H9 (cell line): ENCODE data around the gene SMLR1. TPM values are rescaled to one million over a fixed set of nuclear protein-coding genes. Genes with fewer than 3 reads are reported as not detected.

Experiments
- DNase-seq: peaks from one replicate; pipeline ENCODE4 v3.0.0-alpha.2; 2017
- H2AFZ ChIP-seq: one replicate; pipeline ENCODE4 v1.6.1; 2013; ENCODE audit warnings: mild to moderate bottlenecking, low read length, control low read depth, moderate library complexity
- H2AK5ac ChIP-seq: 2 replicates; pipeline ENCODE4 v1.6.1; 2013; ENCODE audit warnings: low read length, control low read depth, mixed read lengths; ENCODE audit not compliant: insufficient read length
- H2BK120ac ChIP-seq: one replicate; pipeline ENCODE4 v1.6.1; 2013; ENCODE audit warnings: low read depth, mild to moderate bottlenecking, low read length, control low read depth, inconsistent platforms; ENCODE audit not compliant: poor library complexity, severe bottlenecking
- H2BK12ac ChIP-seq: 2 replicates; pipeline ENCODE4 v1.6.1; 2013; ENCODE audit warnings: low read length, control low read depth, mixed read lengths, low read depth; ENCODE audit not compliant: insufficient read length
- H2BK15ac ChIP-seq: 2 replicates; pipeline ENCODE4 v1.6.1; 2013; ENCODE audit warnings: low read depth, low read length, control low read depth
- H2BK20ac ChIP-seq: one replicate; pipeline ENCODE4 v1.6.1; 2013; ENCODE audit warnings: low read depth, mild to moderate bottlenecking, low read length, control low read depth, inconsistent platforms; ENCODE audit not compliant: poor library complexity, severe bottlenecking
- H2BK5ac ChIP-seq: 2 replicates; pipeline ENCODE4 v1.6.1; 2013; ENCODE audit warnings: low read length, control low read depth, mixed read lengths; ENCODE audit not compliant: insufficient read length
- H3K14ac ChIP-seq: 2 replicates; pipeline ENCODE4 v1.6.1; 2013; ENCODE audit warnings: low read length, control low read depth; ENCODE audit not compliant: insufficient read depth
- H3K18ac ChIP-seq: 2 replicates; pipeline ENCODE4 v1.6.1; 2013; ENCODE audit warnings: low read depth, mild to moderate bottlenecking, mixed read lengths, low read length, control low read depth; ENCODE audit not compliant: insufficient read length
- H3K23ac ChIP-seq: 2 replicates; pipeline ENCODE4 v1.6.1; 2013; ENCODE audit warnings: low read length, control low read depth, mixed read lengths, low read depth; ENCODE audit not compliant: insufficient read length
- H3K23me2 ChIP-seq: 2 replicates; pipeline ENCODE4 v1.6.1; 2013; ENCODE audit warnings: low read depth, mild to moderate bottlenecking, mixed read lengths, low read length, control low read depth; ENCODE audit not compliant: insufficient read length, poor library complexity, severe bottlenecking
- H3K27ac ChIP-seq: 2 replicates; pipeline ENCODE4 v1.5.1; 2013; ENCODE audit warnings: low read length, control low read depth, mixed read lengths, low read depth; ENCODE audit not compliant: insufficient read length
- H3K27me3 ChIP-seq: 2 replicates; pipeline ENCODE4 v1.6.1; 2013; ENCODE audit warnings: low read length, control low read depth, inconsistent platforms; ENCODE audit not compliant: insufficient read depth
- H3K4ac ChIP-seq: 2 replicates; pipeline ENCODE4 v1.6.1; 2013; ENCODE audit warnings: low read depth, mild to moderate bottlenecking, control low read depth, inconsistent platforms, low read length, moderate library complexity
- H3K4me1 ChIP-seq: 2 replicates; pipeline ENCODE4 v1.6.1; 2013; ENCODE audit warnings: low read length, control low read depth, inconsistent platforms; ENCODE audit not compliant: insufficient read depth
- H3K4me2 ChIP-seq: 2 replicates; pipeline ENCODE4 v1.6.1; 2013; ENCODE audit warnings: low read length, control low read depth, mixed read lengths; ENCODE audit not compliant: insufficient read length, insufficient read depth
- H3K56ac ChIP-seq: 2 replicates; pipeline ENCODE4 v1.6.1; 2013; ENCODE audit warnings: low read depth, mild to moderate bottlenecking, mixed read lengths, low read length, control low read depth; ENCODE audit not compliant: insufficient read length
- H3K79me1 ChIP-seq: 2 replicates; pipeline ENCODE4 v1.6.1; 2013; ENCODE audit warnings: low read depth, mild to moderate bottlenecking, moderate library complexity, low read length, control low read depth, inconsistent platforms; ENCODE audit not compliant: insufficient read depth, poor library complexity, severe bottlenecking
- H3K79me2 ChIP-seq: 2 replicates; pipeline ENCODE4 v1.6.1; 2013; ENCODE audit warnings: low read length, control low read depth, inconsistent platforms; ENCODE audit not compliant: insufficient read depth
- H3K9ac ChIP-seq: 2 replicates; pipeline ENCODE4 v1.6.1; 2013; ENCODE audit warnings: low read length, control low read depth, mixed read lengths; ENCODE audit not compliant: insufficient read length; ENCODE audit errors: extremely low read depth
- H3K9me3 ChIP-seq: one replicate; pipeline ENCODE4 v1.6.1; 2013; ENCODE audit warnings: low read depth, low read length, inconsistent platforms; ENCODE audit not compliant: control insufficient read depth
- H3T11ph ChIP-seq: one replicate; pipeline ENCODE4 v1.6.1; 2013; ENCODE audit warnings: mild to moderate bottlenecking, low read length, control low read depth, inconsistent platforms
- H4K20me1 ChIP-seq: one replicate; pipeline ENCODE4 v1.6.1; 2013; ENCODE audit not compliant: control insufficient read depth, insufficient read length, insufficient read depth
- H4K5ac ChIP-seq: 2 replicates; pipeline ENCODE4 v1.6.1; 2013; ENCODE audit warnings: low read depth, mild to moderate bottlenecking, mixed read lengths, low read length, control low read depth; ENCODE audit not compliant: insufficient read length
- H4K8ac ChIP-seq: replicated peaks from 2 replicates; pipeline ENCODE4 v1.6.1; 2013; ENCODE audit warnings: low read length, control low read depth, mixed read lengths, low read depth; ENCODE audit not compliant: insufficient read length
- H4K91ac ChIP-seq: 2 replicates; pipeline ENCODE4 v1.6.1; 2013; ENCODE audit warnings: low read depth, mild to moderate bottlenecking, moderate library complexity, mixed read lengths, low read length, control low read depth; ENCODE audit not compliant: insufficient read length
- H3K27ac Mint-ChIP-seq, 3 experiments: 2 replicates in 2 of 3; 3 replicates in 1 of 3; pipeline ENCODE4 v1.8.0; 2020 to 2021; ENCODE audit warnings: mixed read lengths in 3 of 3, mild to moderate bottlenecking in 1 of 3, moderate library complexity in 1 of 3
- H3K27me3 Mint-ChIP-seq: 2 replicates; pipeline ENCODE4 v1.8.0; 2021; ENCODE audit warnings: low read depth, mild to moderate bottlenecking, moderate library complexity, mixed read lengths
- H3K36me3 Mint-ChIP-seq, 3 experiments: 2 replicates in 2 of 3; 3 replicates in 1 of 3; pipeline ENCODE4 v1.8.0; 2020 to 2021; ENCODE audit warnings: low read depth in 3 of 3, mixed read lengths in 3 of 3; ENCODE audit not compliant: insufficient read depth in 1 of 3
- H3K4me1 Mint-ChIP-seq, 2 experiments: 2 replicates each; pipeline ENCODE4 v1.8.0; 2020; ENCODE audit warnings: mixed read lengths in 2 of 2
- H3K4me3 Mint-ChIP-seq, 2 experiments: 2 replicates in 1 of 2; 3 replicates in 1 of 2; pipeline ENCODE4 v1.8.0; 2020 to 2021; ENCODE audit warnings: mild to moderate bottlenecking in 2 of 2, mixed read lengths in 2 of 2, moderate library complexity in 1 of 2
- H3K9me3 Mint-ChIP-seq, 2 experiments: 2 replicates in 1 of 2; 3 replicates in 1 of 2; pipeline ENCODE4 v1.8.0; 2020; ENCODE audit warnings: mild to moderate bottlenecking in 2 of 2, mixed read lengths in 2 of 2, moderate library complexity in 1 of 2
- CTCF ChIP-seq: fragments of 200-600 bp; sonication (generic); conservative IDR thresholded peaks from 3 replicates; pipeline ENCODE4 v1.8.0; 2021; ENCODE audit warnings: antibody characterized with exemption, mild to moderate bottlenecking
- WGBS: extraction: QIAGEN DNeasy Blood & Tissue Kit; methylation state at CpG from one replicate; pipeline ENCODE4 v1.1.7; 2013; ENCODE audit warnings: missing lambda C conversion rate, low lambda C conversion rate, mixed read lengths; ENCODE audit not compliant: insufficient read length; ENCODE audit errors: extremely low coverage; 5-methylcytosine and 5-hydroxymethylcytosine counted together
- total RNA-seq: library from RNA; stranded (reverse); gene quantifications from 2 replicates; pipeline ENCODE4 v1.2.1, GENCODE V29; 2021

SMLR1 gene
- total RNA-seq, 1 experiment from 2014 or later = not detected

- Histone ChIP-seq H2AFZ (no peak overlapping the region), H3K23me2 (no peaks in the 10 kb centered on the region), H2BK20ac (no peak overlapping the region), H2AK5ac (no peak overlapping the region), H3K18ac (no peak overlapping the region), H3K4ac (no peak overlapping the region), H2BK5ac (no peak overlapping the region), H2BK120ac (no peak overlapping the region), H2BK12ac (no peak overlapping the region), H3K9me3 (no peaks in the 10 kb centered on the region), H3K9ac (no peak overlapping the region), H3K14ac (no peak overlapping the region), H4K5ac (no peak overlapping the region), H3K23ac (no peak overlapping the region), H3T11ph (no peak overlapping the region), H3K56ac (no peak overlapping the region), H3K79me1 (no peaks in the 10 kb centered on the region), H4K8ac (no peak overlapping the region), H3K79me2 (no peaks in the 10 kb centered on the region), H3K4me2 (no peak overlapping the region), H4K91ac (no peak overlapping the region), H2BK15ac (no peak overlapping the region), H3K27ac (no peak overlapping the region), H3K27me3 (no peaks in the 10 kb centered on the region), H4K20me1 (no peaks in the 10 kb centered on the region), H3K4me1 (peaks cover 6% of the 10 kb centered on the region; the same call in 1 of the 2 replicates)
- no peak overlapping the region; a peak in 1 of 7 replicates for H3K27ac Mint-ChIP-seq
- DNase-seq = no peak
- no peaks in the 10 kb centered on the region for H3K27me3 Mint-ChIP-seq
- H3K36me3 Mint-ChIP-seq = no peaks in the 10 kb centered on the region; a peak in 2 of 7 replicates
- H3K4me3 Mint-ChIP-seq = no peak overlapping the region
- peaks cover 2 to 4% of the 10 kb centered on the region in 2 experiments for H3K9me3 Mint-ChIP-seq
- H3K4me1 Mint-ChIP-seq = peaks cover 17 to 19% of the 10 kb centered on the region in 2 experiments
- TF ChIP-seq CTCF = no peak
- WGBS = no CpG with 5 or more reads among the region's 1 CpG
Observed at GRCh38 chr6:130822736-130823135, 4.5 kb upstream of the SMLR1 start.
